ENCODE results near the gene ADCY6.

Gene ADCY6

DNA sequence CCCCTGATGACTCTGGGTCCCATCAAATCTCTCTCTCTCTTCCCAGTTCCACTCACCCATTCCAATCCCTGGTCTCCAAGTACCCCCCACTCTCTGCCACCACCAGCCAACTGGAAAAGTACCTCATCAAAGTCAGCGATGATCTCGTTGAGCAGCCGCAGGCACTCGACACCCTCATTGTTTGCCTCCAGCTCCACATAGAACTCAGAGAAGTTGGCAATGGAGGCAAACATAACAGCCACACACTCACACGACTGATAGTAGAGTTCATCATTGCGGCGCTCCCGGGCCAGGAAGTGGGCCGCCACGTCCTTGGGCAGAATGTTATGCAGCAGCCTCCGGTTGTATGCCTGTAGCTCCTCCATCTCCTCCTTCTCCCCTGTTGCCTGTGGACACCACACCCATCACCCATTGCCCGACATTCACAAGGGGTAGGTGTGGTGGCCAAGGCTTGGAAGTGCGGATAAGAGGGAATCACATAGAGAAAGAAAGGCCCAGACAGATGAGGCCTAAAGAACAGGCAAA lies 17.2 kb downstream of the ADCY6 start:
- TF ChIP-seq, protein P1, sequence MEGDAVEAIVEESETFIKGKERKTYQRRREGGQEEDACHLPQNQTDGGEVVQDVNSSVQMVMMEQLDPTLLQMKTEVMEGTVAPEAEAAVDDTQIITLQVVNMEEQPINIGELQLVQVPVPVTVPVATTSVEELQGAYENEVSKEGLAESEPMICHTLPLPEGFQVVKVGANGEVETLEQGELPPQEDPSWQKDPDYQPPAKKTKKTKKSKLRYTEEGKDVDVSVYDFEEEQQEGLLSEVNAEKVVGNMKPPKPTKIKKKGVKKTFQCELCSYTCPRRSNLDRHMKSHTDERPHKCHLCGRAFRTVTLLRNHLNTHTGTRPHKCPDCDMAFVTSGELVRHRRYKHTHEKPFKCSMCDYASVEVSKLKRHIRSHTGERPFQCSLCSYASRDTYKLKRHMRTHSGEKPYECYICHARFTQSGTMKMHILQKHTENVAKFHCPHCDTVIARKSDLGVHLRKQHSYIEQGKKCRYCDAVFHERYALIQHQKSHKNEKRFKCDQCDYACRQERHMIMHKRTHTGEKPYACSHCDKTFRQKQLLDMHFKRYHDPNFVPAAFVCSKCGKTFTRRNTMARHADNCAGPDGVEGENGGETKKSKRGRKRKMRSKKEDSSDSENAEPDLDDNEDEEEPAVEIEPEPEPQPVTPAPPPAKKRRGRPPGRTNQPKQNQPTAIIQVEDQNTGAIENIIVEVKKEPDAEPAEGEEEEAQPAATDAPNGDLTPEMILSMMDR (IDR thresholded peaks at IDR 0.05): no peak

- TF ChIP-seq, protein P1 (IDR thresholded peaks at IDR 0.05): no peak
Observed at GRCh38 chr12:48770756-48771155, 18.1 kb downstream of the ADCY6 start.

GRCh38 chr12:48768736-48769135 lies 20.2 kb downstream of the ADCY6 start:
- TF ChIP-seq, protein P1 (IDR thresholded peaks at IDR 0.05): no peak

GRCh38 chr12:48768147-48768546 lies 20.7 kb downstream of the ADCY6 start:
- TF ChIP-seq, protein P1 (IDR thresholded peaks at IDR 0.05): no peak

GRCh38 chr12:48767521-48767920 lies 21.4 kb downstream of the ADCY6 start:
- TF ChIP-seq, protein P1 (IDR thresholded peaks at IDR 0.05): no peak

DNA sequence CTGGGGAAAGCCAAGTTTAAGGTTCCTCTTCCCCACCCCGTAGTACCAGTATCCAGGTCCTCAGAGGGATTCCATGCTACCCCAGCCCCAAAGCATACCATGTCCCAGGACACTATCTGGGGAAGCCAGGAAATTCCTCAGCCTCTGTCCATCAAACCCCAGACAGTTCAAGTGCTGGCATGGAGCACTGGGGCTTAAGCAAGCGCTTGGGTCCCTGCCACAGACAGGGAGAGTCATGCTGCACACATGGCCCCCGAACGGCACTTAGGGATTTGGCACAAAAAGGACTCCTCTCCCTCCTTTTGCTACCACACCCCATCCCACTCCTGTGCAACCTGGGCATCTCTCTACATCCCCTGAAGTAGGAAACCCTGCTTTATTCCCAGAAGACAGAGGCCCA lies 21.8 kb downstream of the ADCY6 start:
- TF ChIP-seq, protein P1 (IDR thresholded peaks at IDR 0.05): no peak

DNA sequence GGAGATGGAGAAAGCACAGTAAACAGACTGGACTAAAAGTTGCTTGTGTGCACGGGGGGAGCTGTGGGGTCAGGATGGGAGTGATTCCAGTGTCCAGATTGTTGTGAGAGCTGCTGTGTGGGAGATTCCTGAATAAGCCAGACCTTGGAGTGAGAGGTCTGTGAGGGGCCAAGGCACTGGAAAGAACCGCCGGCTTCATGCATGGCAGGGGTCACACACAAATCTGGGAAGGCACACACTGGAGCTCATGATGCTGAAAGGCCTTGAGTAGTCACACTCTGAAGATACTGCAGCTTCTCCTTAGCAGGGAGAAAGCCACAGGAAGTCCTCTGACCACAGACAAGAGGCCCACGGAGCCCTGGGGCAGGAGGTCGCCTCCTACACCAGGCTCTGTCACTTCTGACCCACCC lies 23.1 kb downstream of the ADCY6 start:
- TF ChIP-seq, protein P1 (IDR thresholded peaks at IDR 0.05): no peak

DNA sequence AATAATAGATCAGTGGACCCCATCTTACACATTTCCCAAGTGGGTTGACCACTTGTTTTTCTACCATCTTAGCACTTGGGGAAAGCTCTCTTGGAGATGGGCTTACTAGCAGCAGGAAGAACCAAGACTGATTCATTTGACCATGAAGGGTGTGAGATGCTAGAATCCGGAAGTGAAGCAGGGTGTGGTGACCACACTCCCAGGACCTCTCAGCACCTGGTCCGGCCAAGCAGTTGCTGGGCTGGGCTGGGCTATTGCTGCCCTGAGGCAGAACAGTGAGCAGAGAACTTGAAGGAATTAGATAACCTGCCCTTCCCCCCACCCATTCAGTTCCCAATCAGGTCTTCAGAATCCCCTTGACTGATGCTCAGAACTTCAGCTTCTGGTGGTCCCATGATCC lies 24.4 kb downstream of the ADCY6 start:
- TF ChIP-seq, protein P1 (IDR thresholded peaks at IDR 0.05): no peak

All from LNCAP (cell line).